NCI-H2196 treated with DMSO at 0.1 percent for 48 hours (cell line): ENCODE results near the gene DDX18.
A peak's percentile ranks its signal among the peaks of the same experiment; 100 is the strongest.

Source experiments
- DNase-seq: peaks from one replicate; lab custom pipeline; 2025; ENCODE audit not compliant: unreplicated experiment; lab: John Stamatoyannopoulos, UW

Gene DDX18

DNA sequence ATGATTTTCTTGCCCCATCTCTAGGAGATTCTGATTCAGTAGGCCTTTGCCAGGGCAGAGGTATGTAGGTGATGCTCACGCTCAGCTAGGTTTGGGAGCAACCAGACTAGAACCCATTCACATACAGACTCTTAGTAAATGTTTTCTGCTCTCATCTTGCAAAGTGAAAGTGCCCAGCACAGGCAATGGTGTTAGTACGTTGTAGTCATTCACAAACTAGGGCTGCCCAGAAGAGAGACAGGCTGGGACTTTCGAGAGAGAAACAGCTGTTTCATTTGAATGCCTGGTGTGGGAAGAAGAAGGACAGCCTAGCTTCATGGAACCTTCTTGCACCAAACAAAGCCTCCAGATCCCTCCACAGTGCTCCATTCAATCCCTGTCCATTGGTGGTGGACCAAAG is 19.4 kb downstream of the DDX18 start:
- no peak for DNase-seq

DNA sequence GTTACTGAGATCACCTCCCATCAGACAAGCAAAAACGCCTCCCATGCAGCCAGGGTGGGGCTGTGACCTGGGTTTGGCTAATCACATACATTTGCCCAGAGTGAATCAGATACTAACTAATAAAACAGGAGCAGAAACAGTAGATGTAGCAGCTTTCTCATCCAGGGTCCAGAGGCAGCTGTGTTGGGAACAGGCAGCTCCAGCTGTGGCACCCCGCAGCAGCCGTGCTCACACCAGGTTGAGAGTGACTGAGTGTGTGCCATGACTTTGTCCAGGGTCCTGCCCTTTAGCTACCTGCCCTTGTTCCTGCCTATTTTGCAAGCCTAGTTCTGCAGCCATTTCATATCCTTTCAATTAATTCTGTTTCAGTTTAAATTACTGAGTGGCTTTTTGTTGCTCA is 20.5 kb downstream of the DDX18 start:
- no peak for DNase-seq

DNA sequence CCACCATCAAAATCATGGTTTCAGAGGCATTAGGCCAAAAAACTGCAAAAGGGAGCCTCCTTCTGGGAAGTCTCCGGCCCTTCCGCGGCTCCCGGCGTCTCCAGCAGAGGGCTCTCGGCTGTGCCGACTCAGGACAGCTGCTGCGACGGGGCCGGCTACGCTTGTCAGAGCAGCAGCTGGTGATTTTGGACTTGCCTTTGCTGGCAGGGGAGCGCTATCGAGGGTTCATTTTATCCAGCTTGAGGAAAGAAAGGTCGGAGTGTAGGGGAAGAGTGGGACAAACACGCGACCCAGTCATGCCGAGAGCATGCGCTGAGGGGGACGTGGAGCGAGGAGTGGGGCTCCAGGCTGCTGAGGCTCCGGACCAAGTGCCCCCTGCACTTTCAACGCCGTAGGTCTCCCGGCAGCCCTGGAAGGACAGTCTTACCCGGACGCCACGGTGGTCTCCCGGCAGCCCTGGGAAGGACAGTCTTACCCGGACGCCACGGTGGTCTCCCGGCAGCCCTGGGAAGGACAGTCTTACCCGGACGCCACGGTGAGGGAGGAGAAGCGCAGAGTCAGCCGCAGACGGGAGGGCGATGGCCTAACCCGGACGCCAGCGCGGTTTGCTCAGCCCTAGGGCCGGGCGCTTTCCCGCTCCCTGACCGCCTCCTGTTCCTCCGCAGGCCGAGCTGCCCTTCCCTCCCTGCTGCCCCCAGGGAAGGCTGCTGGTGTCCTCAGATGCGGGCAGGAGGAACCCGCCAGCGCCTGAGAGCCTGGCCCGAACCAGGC is 21.7 kb downstream of the DDX18 start:
- DNase-seq: peak; percentile 29

DNA sequence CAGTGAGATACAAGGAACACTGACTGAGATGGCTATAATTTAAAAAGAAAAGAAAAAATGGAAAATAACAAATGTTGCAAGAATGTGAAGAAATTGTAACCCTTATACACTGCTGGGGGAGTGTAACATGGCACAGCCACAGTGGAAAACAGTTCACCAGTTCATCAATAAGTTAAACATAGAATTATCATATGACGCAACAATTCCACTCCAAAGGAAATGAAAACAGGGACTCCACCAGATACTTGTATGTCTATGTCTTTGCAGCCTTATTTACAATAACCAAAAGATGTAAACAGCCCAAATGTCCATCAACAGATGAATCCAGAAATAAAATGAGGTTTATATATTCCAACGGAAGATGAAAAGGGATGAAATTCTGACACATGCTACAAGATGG is 30.8 kb downstream of the DDX18 start:
- no peak for DNase-seq

GRCh38 chr2:117850015-117850414 is 35.5 kb downstream of the DDX18 start:
- DNase-seq: no peak

- no peak for DNase-seq
These were observed 36.0 kb downstream of the DDX18 start for GRCh38 chr2:117850461-117850860.

DNA sequence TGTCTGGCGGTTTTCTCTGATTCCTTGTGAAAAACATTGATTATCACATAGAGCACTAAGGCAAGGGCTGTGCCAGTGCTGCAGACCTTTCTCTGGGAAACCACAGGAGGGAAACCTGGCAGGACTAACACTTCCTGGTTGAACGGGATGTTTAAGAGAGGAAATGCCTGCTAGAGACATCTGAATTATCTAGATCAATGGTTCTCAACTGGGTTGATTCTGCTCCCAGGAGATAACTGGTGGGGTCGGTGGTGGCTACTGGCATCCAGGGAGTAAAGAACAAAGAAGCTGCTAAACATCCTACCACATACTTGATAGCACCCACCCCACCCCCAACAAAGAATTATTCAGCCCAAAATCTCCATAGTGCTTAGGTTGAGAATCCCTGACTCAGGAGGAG is 37.5 kb downstream of the DDX18 start:
- no peak for DNase-seq

DNA sequence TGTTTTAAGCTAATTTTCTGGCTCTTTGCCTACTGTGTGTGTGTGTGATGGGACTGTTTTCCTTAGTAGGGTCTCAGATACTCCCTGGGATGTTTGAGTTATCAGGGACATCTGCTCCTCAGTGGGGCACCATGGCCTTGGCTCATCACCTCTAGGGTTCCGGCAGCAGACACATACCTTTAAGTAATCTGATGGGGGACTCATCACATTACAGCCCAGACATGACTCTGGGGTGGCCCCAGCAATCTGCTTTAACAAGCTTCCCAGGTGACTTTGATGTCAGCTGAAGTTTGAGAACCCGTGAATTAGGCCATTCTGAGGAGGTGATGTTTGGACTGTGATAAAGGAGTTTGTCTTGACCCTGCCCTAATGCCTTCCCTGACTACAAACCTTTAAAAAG is 38.8 kb downstream of the DDX18 start:
- DNase-seq: no peak

GRCh38 chr2:117853873-117854272 is 39.4 kb downstream of the DDX18 start:
- no peak for DNase-seq

GRCh38 chr2:117854610-117855009 is 40.1 kb downstream of the DDX18 start:
- no peak for DNase-seq

- no peak for DNase-seq
These were observed 41.4 kb downstream of the DDX18 start for GRCh38 chr2:117855886-117856285.

- DNase-seq: no peak
These were observed 42.1 kb downstream of the DDX18 start for GRCh38 chr2:117856415-117857210.

GRCh38 chr2:117858336-117858735 is 43.8 kb downstream of the DDX18 start:
- DNase-seq: no peak

- no peak for DNase-seq
These were observed 44.5 kb downstream of the DDX18 start for GRCh38 chr2:117858892-117859531.

DNA sequence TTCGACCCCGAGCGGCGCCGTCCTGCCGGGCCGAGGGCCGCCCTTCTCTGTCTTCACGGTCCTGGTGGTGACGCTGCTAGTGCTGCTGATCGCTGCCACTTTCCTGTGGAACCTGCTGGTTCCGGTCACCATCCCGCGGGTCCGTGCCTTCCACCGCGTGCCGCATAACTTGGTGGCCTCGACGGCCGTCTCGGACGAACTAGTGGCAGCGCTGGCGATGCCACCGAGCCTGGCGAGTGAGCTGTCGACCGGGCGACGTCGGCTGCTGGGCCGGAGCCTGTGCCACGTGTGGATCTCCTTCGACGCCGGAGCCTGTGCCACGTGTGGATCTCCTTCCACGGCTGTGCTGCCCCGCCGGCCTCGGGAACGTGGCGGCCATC is 45.0 kb downstream of the DDX18 start:
- DNase-seq: no peak

DNA sequence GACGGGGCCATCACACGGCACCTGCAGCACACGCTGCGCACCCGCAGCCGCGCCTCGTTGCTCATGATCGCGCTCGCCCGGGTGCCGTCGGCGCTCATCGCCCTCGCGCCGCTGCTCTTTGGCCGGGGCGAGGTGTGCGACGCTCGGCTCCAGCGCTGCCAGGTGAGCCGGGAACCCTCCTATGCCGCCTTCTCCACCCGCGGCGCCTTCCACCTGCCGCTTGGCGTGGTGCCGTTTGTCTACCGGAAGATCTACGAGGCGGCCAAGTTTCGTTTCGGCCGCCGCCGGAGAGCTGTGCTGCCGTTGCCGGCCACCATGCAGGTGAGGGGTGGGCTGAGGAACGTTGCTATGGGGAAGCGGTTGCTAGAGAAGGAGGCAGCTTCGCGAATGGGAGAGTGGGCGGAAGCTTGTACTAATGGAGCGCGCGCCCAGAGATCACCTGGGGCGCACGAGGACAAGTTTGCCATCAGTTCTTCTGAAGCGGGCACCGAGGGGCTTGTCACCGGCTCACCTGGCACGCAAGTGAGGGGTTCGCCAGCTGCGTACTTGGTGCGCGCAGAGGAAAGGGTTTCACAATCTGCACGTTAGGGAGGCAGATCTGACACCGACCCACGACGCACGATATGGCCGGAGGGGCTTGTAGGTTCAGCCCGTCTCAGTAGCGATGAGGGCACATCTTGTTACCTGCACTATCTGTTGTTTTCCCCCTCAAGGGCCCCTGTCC is 45.6 kb downstream of the DDX18 start:
- DNase-seq: no peak

- DNase-seq: no peak
These were observed 48.0 kb downstream of the DDX18 start for GRCh38 chr2:117862459-117862858.

GRCh38 chr2:117875786-117876185 is 61.3 kb downstream of the DDX18 start:
- no peak for DNase-seq

- DNase-seq: no peak
These were observed 64.5 kb downstream of the DDX18 start for GRCh38 chr2:117879003-117879402.
